ENCODE measurements around the gene TMPRSS6.

DNA sequence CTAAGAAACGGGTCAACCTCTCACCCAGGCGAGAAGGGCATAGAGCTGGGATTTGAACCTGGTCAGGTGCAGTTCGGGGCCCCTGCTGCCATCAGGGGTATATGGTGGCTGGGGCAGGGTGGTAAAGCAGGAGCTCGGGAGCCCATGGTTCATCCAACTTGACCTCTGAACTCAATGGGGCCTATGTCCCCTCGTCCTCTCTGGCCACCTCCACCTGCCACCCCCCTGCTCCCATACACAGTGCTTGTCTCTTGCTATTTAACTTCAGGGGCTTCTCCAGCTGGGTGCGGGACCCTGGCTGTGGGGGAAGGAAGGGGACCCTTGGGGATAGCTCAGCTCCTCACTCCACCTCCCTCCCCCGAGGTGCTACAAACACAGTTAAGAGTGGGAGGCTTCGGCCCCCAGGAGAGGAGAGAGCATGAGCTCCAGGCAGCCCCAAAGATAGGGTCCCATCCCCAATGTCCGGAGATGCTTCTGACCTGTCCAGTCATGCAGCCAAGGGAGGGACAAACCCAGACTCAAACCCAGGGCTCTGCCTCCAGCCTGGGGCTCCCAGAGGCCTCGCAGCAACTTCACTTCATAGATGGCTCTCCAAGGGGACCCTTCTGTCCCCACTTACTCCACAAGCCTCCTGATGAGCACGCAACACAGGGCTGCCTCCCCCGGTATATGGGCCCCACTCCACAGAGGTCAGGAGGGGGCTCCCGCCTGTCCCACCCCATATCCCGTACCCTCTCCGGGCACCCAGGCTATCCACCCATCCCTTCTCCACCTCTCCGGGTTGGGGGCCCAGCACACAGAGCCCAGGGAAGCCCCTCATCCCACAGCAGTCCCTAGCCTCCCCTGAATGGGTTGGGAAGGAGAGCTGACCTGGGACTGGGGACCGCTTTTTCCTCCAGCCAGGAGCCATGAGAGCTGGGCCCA lies 39.5 kb upstream of the TMPRSS6 start:
- TF ChIP-seq TAF1 (IDR thresholded peaks at IDR 0.05; ENCODE audit: low read depth, low read length) (no peak), POLR2A (IDR thresholded peaks at IDR 0.05; ENCODE audit: low read depth, low read length) (no peak), POLR2AphosphoS5 (IDR thresholded peaks at IDR 0.05; ENCODE audit: low read depth, low read length) (no peak), SPI1 (IDR thresholded peaks at IDR 0.05; ENCODE audit: low read depth, low read length) (no peak), POU2F2 (IDR thresholded peaks at IDR 0.05; ENCODE audit: low read depth, low read length) (no peak), PAX5 (IDR thresholded peaks at IDR 0.05; ENCODE audit: insufficient read depth, low read length, severe bottlenecking) (no peak)
